ENCODE measurements around the gene SARNP.
A peak's percentile ranks its signal among the peaks of the same experiment; 100 is the strongest.

SARNP gene

GRCh38 chr12:55850893-55851292 lies 33.4 kb upstream of the SARNP start:
- no peak for TF ChIP-seq CTCF (IDR thresholded peaks at IDR 0.05; ENCODE audit: low read depth, low read length)
- DNase-seq (ENCODE audit: extremely low read depth, low read depth), result no peak

GRCh38 chr12:55850401-55850800 lies 32.9 kb upstream of the SARNP start:
- DNase-seq (ENCODE audit: extremely low read depth, low read depth), result no peak
- no peak for TF ChIP-seq CTCF (IDR thresholded peaks at IDR 0.05; ENCODE audit: low read depth, low read length)

- TF ChIP-seq CTCF (IDR thresholded peaks at IDR 0.05; ENCODE audit: low read depth, low read length), result no peak
- no peak for DNase-seq (ENCODE audit: extremely low read depth, low read depth)
These were observed 32.3 kb upstream of the SARNP start for GRCh38 chr12:55849616-55850343.

GRCh38 chr12:55847603-55848291 lies 30.2 kb upstream of the SARNP start:
- peak; percentile 99 for DNase-seq (ENCODE audit: extremely low read depth, low read depth)
- no peak for TF ChIP-seq CTCF (IDR thresholded peaks at IDR 0.05; ENCODE audit: low read depth, low read length)

- no peak for TF ChIP-seq CTCF (IDR thresholded peaks at IDR 0.05; ENCODE audit: low read depth, low read length)
- DNase-seq (ENCODE audit: extremely low read depth, low read depth), result peak; percentile 28
These were observed 29.5 kb upstream of the SARNP start for GRCh38 chr12:55847033-55847432.

- no peak for TF ChIP-seq CTCF (IDR thresholded peaks at IDR 0.05; ENCODE audit: low read depth, low read length)
- DNase-seq (ENCODE audit: extremely low read depth, low read depth), result no peak
These were observed 28.4 kb upstream of the SARNP start for GRCh38 chr12:55845785-55846496.

GRCh38 chr12:55845361-55845760 lies 27.8 kb upstream of the SARNP start:
- no peak for DNase-seq (ENCODE audit: extremely low read depth, low read depth)
- TF ChIP-seq CTCF (IDR thresholded peaks at IDR 0.05; ENCODE audit: low read depth, low read length), result no peak
